Neural crest cell (in vitro differentiated cells): Measurements from ENCODE around the gene C19orf44. TPM values are rescaled to one million over a fixed set of nuclear protein-coding genes. Genes with fewer than 3 reads are reported as not detected.
"Not testable (repeated sequence)": the region's sequence is repeated elsewhere in the genome, so short reads cannot be mapped to it uniquely, and the experiment has no call there.

ENCODE experiments used
- DNase-seq: peaks from one replicate; pipeline ENCODE4 v3.0.0; 2021; ENCODE audit warnings: low read depth, mixed read lengths, low spot score
- H3K27ac Mint-ChIP-seq: one replicate; pipeline ENCODE4 v1.8.0; 2021; ENCODE audit warnings: mild to moderate bottlenecking, mixed read lengths; ENCODE audit not compliant: unreplicated experiment
- H3K27me3 Mint-ChIP-seq: 2 replicates; pipeline ENCODE4 v1.8.0; 2021; ENCODE audit warnings: low read depth, mild to moderate bottlenecking, mixed read lengths
- H3K36me3 Mint-ChIP-seq: 2 replicates; pipeline ENCODE4 v1.8.0; 2021; ENCODE audit warnings: low read depth, mild to moderate bottlenecking, mixed read lengths
- H3K4me1 Mint-ChIP-seq: 2 replicates; pipeline ENCODE4 v1.8.0; 2021; ENCODE audit warnings: mixed read lengths
- H3K4me3 Mint-ChIP-seq: one replicate; pipeline ENCODE4 v1.8.0; 2021; ENCODE audit warnings: mild to moderate bottlenecking, mixed read lengths
- H3K9me3 Mint-ChIP-seq: 2 replicates; pipeline ENCODE4 v1.8.0; 2021; ENCODE audit warnings: mixed read lengths
- total RNA-seq: library from RNA; stranded (reverse); gene quantifications from 2 replicates; pipeline ENCODE4 v1.2.1, GENCODE V29; 2021
- TF ChIP-seq, protein P1 (sequence below): fragments of 200-600 bp; sonication (generic); conservative IDR thresholded peaks from 2 replicates; pipeline ENCODE4 v1.5.0; 2021; ENCODE audit warnings: antibody characterized with exemption, mild to moderate bottlenecking

The C19orf44 gene
- total RNA-seq, 1 donor from 2014 or later, result 9.6 TPM

DNA sequence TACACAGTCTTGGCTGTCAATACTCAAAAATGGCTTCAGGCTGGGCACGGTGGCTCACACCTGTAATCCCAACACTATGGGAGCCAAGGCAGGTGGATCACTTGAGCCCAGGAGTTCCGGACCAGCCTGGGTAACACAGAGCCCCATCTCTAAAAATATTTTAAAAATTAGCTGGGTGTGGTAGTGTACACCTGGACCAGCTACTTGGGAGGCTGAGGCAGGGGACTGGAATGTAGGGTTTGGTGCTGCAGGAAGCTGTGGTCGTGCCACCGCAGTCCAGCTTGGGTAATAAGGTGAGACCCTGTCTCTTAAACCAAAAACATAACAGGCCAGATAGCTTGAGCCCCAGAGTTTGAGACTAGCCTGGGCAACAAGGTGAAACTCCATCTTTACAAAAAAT is 52.8 kb downstream of the C19orf44 start:
- Mint-ChIP-seq H3K4me3 (no peak overlapping the region), H3K27me3 (no peaks in the 10 kb centered on the region), H3K36me3 (peaks cover 4% of the 10 kb centered on the region), H3K27ac (no peak overlapping the region), H3K4me1 (peaks cover 7% of the 10 kb centered on the region), H3K9me3 (no peaks in the 10 kb centered on the region)
- DNase-seq, result no peak
- TF ChIP-seq, protein P1, sequence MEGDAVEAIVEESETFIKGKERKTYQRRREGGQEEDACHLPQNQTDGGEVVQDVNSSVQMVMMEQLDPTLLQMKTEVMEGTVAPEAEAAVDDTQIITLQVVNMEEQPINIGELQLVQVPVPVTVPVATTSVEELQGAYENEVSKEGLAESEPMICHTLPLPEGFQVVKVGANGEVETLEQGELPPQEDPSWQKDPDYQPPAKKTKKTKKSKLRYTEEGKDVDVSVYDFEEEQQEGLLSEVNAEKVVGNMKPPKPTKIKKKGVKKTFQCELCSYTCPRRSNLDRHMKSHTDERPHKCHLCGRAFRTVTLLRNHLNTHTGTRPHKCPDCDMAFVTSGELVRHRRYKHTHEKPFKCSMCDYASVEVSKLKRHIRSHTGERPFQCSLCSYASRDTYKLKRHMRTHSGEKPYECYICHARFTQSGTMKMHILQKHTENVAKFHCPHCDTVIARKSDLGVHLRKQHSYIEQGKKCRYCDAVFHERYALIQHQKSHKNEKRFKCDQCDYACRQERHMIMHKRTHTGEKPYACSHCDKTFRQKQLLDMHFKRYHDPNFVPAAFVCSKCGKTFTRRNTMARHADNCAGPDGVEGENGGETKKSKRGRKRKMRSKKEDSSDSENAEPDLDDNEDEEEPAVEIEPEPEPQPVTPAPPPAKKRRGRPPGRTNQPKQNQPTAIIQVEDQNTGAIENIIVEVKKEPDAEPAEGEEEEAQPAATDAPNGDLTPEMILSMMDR, result no peak

DNA sequence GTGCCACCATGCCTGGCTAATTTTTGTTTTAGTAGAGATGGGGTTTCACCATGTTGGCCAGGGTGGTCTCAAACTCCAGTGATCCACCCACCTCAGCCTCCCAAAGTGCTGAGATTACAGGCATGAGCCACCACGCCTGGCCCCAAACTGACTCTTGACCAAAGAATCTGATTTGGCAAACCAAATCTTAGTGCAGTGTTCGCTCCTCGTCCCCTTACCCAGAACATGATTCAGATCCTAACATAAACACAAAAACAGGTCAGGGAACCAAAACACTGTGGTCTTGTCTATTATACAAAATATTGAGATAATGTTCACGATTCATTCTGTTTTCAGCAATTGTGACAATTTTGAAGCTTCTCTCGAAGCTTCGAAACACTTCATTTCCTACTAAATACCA is 55.7 kb downstream of the C19orf44 start:
- not testable (repeated sequence) for H3K36me3 Mint-ChIP-seq, H3K9me3 Mint-ChIP-seq

DNA sequence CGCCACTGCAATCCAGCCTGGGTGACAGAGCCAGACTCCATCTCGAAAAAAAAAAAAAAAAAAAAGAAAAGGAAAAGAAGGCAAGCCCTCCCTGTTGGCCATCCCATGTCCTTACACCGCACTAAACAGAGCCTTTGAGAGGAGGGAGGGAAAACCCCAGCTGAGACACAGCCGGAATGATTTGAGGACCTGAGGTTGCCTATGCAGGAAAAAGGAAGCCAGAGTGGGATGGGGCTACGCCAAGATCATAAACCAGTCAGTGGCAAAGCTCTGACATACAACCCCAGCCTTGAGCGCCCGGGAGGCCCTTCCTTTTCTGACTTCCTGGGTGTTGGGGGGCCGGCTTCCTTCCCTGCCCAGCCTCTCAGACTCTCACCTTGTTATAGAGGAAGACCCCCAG is 58.6 kb downstream of the C19orf44 start:
- no peaks in the 10 kb centered on the region for H3K4me1 Mint-ChIP-seq
- H3K4me3 Mint-ChIP-seq, result no peak overlapping the region
- H3K36me3 Mint-ChIP-seq, result peaks cover 6% of the 10 kb centered on the region
- H3K27me3 Mint-ChIP-seq, result no peaks in the 10 kb centered on the region
- H3K9me3 Mint-ChIP-seq, result no peaks in the 10 kb centered on the region
- TF ChIP-seq, protein P1, result no peak
- H3K27ac Mint-ChIP-seq, result no peak overlapping the region
- DNase-seq, result no peak

More for the DNA sequence above, 55.7 kb downstream of the C19orf44 start:
- H3K27ac Mint-ChIP-seq, H3K27me3 Mint-ChIP-seq, DNase-seq, H3K4me3 Mint-ChIP-seq, H3K4me1 Mint-ChIP-seq: not testable (repeated sequence)

DNA sequence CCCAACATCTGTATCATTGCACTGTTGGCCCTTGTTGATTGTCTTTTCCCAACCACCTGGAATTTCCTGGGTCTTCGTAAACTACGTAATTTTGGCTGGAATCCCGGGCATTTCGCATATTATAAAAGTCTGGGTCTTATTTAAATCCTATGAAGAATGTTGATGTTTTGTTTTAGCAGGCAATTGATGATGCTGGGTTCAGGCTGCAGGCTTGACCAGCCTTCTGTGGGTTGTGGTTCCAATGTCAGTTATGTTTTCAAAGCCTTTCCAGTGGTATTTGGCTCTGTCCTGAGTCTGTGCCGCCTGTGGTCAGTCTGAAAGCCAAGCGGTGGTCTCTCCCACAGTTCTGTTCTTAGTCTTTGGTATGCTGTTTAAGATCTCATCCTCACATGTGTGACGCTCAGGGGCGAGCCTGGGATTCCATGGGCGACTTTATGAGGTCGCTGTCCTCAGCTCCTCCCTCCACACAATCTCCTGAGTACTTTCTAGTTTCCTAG is 63.6 kb downstream of the C19orf44 start:
- H3K36me3 Mint-ChIP-seq, result peaks cover 10% of the 10 kb centered on the region
- no peak for DNase-seq
- H3K4me3 Mint-ChIP-seq, result no peak overlapping the region
- H3K4me1 Mint-ChIP-seq, result no peaks in the 10 kb centered on the region
- no peaks in the 10 kb centered on the region for H3K9me3 Mint-ChIP-seq
- TF ChIP-seq, protein P1, result no peak
- no peaks in the 10 kb centered on the region for H3K27me3 Mint-ChIP-seq
- no peak overlapping the region for H3K27ac Mint-ChIP-seq

DNA sequence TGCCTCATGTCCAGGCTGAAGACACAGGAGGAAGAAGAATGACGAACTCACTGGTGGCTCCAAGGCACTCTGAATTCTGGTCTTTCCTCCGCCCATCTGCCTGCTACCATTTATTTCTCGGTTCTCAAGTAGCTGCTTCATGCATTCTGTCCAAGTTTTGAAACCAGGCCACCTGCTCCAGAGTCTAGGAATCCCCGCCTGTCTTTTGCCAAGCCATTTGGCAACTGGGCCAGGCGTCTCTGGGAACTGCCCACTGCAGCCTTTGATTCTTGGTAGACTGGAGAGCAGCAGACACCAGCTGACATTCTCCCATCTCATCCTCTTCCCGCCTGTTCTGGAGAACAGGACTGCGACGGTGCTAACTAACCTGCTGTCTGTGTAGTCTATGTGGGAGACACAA is 65.2 kb downstream of the C19orf44 start:
- Mint-ChIP-seq H3K9me3 (no peaks in the 10 kb centered on the region), H3K27me3 (no peaks in the 10 kb centered on the region), H3K4me3 (no peak overlapping the region), H3K27ac (no peak overlapping the region), H3K36me3 (peaks cover 14% of the 10 kb centered on the region), H3K4me1 (no peaks in the 10 kb centered on the region)
- TF ChIP-seq, protein P1, result no peak
- DNase-seq, result no peak

DNA sequence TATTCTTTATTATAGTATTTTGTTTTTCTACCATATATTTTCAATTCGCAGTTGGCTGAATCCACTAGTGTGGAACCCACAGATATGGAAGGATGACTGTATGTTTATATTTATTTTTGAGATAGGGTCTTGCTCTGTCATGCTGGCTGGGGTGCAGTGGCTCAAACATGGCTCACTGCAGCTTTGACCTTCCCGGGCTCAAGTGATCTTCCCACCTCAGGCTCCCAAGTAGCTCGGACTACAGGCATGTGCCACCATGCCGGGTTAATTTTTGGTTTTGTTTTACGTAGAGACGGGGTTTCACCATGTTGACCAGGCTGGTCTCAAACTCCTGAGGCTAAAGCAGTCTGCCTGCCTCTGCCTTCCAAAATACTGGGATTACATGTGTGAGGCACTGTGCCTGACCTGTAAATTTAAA is 66.4 kb downstream of the C19orf44 start:
- no peaks in the 10 kb centered on the region for H3K4me1 Mint-ChIP-seq
- no peak overlapping the region for H3K4me3 Mint-ChIP-seq
- TF ChIP-seq, protein P1, result no peak
- peaks cover 20% of the 10 kb centered on the region for H3K36me3 Mint-ChIP-seq
- no peaks in the 10 kb centered on the region for H3K9me3 Mint-ChIP-seq
- H3K27ac Mint-ChIP-seq, result no peak overlapping the region
- no peak for DNase-seq
- no peaks in the 10 kb centered on the region for H3K27me3 Mint-ChIP-seq
